ENCODE data around the gene NCOA6.

GRCh38 chr20:34706912-34707784 is 118.3 kb downstream of the NCOA6 start:
- TF ChIP-seq CTCF (conservative IDR thresholded peaks at IDR 0.05; ENCODE audit: low read depth, low read length) (no peak), EZH2 (IDR thresholded peaks at IDR 0.05; ENCODE audit: low read length, unreplicated experiment) (no peak)

Data from PC-3 (cell line).